OCI-LY7 (cell line): ENCODE data around the gene BAIAP2L2.

ENCODE experiments used
- CTCF ChIP-seq: fragments of 200-600 bp; sonication (generic); conservative IDR thresholded peaks from 2 replicates; pipeline ENCODE4 v1.5.1; 2014; ENCODE audit warnings: mild to moderate bottlenecking, antibody characterized with exemption, low read length, moderate library complexity, mixed read lengths
- EZH2phosphoT487 ChIP-seq: fragments of 200-600 bp; sonication (generic); IDR thresholded peaks from 2 replicates; pipeline ENCODE4 v1.6.1; 2018; ENCODE audit warnings: low read depth, borderline replicate concordance, mild to moderate bottlenecking, mixed run types, antibody characterized with exemption, low read length, moderate library complexity, mixed read lengths

GRCh38 chr22:38085056-38085455, 25.4 kb downstream of the BAIAP2L2 start:
- TF ChIP-seq CTCF (no peak), EZH2phosphoT487 (no peak)
